ENCODE measurements around the gene PRKG2. TPM values are rescaled to one million over a fixed set of nuclear protein-coding genes. Genes with fewer than 3 reads are reported as not detected.

The PRKG2 gene
- polyA plus RNA-seq, 1 of the 3 experiments (the other 2 are of a cell fraction) = not detected

DNA sequence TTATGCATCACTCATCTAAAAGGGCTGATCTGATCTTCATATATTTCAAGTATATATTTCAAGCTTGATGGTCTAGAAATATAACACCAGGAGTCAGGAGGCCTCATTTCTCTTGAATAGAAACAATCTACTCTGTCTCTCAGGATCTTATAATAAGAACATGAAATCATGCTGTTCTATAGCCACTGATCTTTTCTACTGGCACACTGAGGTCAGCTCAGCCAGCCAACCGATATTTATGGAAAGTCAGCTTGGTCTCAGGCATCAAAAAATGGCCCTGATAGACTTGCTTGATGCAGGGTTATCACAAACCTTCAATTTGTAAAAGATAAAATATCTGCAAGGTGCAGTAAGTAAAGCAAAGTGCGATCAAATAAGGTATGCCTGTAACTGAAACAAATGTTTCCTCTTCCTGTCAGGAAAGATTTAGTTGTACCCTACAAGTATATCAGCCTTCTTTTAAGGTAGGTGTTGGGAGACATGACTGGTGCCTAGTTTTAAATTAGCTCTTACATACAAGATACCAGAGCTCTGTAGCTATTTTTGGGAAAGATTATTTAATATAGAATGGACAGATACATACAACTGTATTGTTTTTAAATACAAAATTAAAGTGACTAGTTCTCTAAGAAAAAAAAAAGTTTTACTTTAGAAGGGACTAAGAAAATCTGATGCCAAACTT is 121.2 kb downstream of the PRKG2 start (continued):
- TF ChIP-seq FOXJ3 (CRISPR knock-in tag; IDR thresholded peaks at IDR 0.05) (no peak), RXRA (IDR thresholded peaks at IDR 0.05; ENCODE audit: borderline replicate concordance, low read depth) (no peak)

DNA sequence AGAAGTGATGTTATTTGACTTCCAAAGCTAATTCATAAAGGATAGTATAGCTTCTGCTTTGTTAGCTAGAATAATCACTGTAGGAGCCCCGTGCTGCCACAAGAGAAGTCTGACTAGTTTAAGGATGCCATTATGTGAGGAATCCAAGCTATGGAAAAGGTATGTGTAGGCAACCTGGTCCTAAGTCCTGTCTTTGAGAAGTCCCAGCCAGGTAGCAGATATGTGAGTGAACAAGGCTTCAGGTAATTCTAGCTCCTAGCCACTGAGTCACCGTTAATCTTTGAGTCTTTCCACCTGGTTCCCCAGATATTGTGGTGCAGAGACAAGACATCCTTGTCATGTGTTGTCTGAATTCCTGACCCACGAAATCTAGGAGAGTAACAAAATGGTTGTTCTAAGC is 129.0 kb downstream of the PRKG2 start:
- 11% methylated on average over 3 of the region's 3 CpGs for WGBS (ENCODE audit: low lambda C conversion rate)
- Histone ChIP-seq H4K20me1 (ENCODE audit: insufficient read depth) (no peaks in the 10 kb centered on the region), H3K9ac (no peak overlapping the region), H3K27ac (ENCODE audit: low read depth in 2 of 2, low read length in 1 of 2) (no peak overlapping the region), H3K27me3 (ENCODE audit: insufficient read depth) (no peaks in the 10 kb centered on the region), H3K4me2 (no peak overlapping the region), H3K9me2 (no peaks in the 10 kb centered on the region), H3K4me1 (ENCODE audit: control insufficient read depth in 1 of 2, insufficient read depth in 2 of 2, low read depth in 1 of 2, low read length in 1 of 2) (no peaks in the 10 kb centered on the region), H3K9me3 (no peaks in the 10 kb centered on the region), H2AFZ (ENCODE audit: low read depth) (no peak overlapping the region), H3K4me3 (ENCODE audit: low read depth in 2 of 2, low read length in 1 of 2) (no peak overlapping the region), H3K36me3 (replicated peaks in 1 of 2; ENCODE audit: control insufficient read depth in 1 of 2, insufficient read depth in 2 of 2, low read length in 1 of 2) (no peaks in the 10 kb centered on the region), H3K79me2 (ENCODE audit: insufficient read depth) (no peaks in the 10 kb centered on the region), H3F3A (replicated peaks; ENCODE audit: insufficient read depth) (no peaks in the 10 kb centered on the region)
- DNase-seq = no peak
- TF ChIP-seq, protein P1, sequence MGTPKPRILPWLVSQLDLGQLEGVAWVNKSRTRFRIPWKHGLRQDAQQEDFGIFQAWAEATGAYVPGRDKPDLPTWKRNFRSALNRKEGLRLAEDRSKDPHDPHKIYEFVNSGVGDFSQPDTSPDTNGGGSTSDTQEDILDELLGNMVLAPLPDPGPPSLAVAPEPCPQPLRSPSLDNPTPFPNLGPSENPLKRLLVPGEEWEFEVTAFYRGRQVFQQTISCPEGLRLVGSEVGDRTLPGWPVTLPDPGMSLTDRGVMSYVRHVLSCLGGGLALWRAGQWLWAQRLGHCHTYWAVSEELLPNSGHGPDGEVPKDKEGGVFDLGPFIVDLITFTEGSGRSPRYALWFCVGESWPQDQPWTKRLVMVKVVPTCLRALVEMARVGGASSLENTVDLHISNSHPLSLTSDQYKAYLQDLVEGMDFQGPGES (IDR thresholded peaks at IDR 0.05; ENCODE audit: low read depth, low read length) = no peak
- TF ChIP-seq CHD2 (IDR thresholded peaks at IDR 0.05; ENCODE audit: low read length, partially characterized antibody) = no peak
- TF ChIP-seq TCF12 (IDR thresholded peaks at IDR 0.05) = no peak
- TF ChIP-seq TAF1 (IDR thresholded peaks at IDR 0.05; ENCODE audit: borderline replicate concordance, low read depth, low read length) = no peak
- TF ChIP-seq SIN3A (IDR thresholded peaks at IDR 0.05; ENCODE audit: borderline replicate concordance, low read depth, low read length) = no peak
- no peak for TF ChIP-seq NRF1 (IDR thresholded peaks at IDR 0.05; ENCODE audit: low read depth, low read length)
- TF ChIP-seq RAD21 (IDR thresholded peaks at IDR 0.05; ENCODE audit: low read length) = no peak
- TF ChIP-seq, protein P2, sequence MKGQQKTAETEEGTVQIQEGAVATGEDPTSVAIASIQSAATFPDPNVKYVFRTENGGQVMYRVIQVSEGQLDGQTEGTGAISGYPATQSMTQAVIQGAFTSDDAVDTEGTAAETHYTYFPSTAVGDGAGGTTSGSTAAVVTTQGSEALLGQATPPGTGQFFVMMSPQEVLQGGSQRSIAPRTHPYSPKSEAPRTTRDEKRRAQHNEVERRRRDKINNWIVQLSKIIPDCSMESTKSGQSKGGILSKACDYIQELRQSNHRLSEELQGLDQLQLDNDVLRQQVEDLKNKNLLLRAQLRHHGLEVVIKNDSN (IDR thresholded peaks at IDR 0.05; ENCODE audit: borderline replicate concordance, low read depth) = no peak
- no peak for TF ChIP-seq PBX3 (IDR thresholded peaks at IDR 0.05)
- no peak for TF ChIP-seq FOXJ3 (CRISPR knock-in tag; IDR thresholded peaks at IDR 0.05)
- TF ChIP-seq GATA2 (CRISPR knock-in tag; IDR thresholded peaks at IDR 0.05) = no peak
- no peak for TF ChIP-seq ZBTB33 (IDR thresholded peaks at IDR 0.05; ENCODE audit: borderline replicate concordance, low read depth)
- TF ChIP-seq POLR2AphosphoS5 (IDR thresholded peaks at IDR 0.05; ENCODE audit: low read depth, low read length) = no peak
- no peak for TF ChIP-seq TEAD4 (IDR thresholded peaks at IDR 0.05; ENCODE audit: borderline replicate concordance, insufficient read depth)
- TF ChIP-seq YY1 (IDR thresholded peaks at IDR 0.05; ENCODE audit: low read depth) = no peak
- no peak for TF ChIP-seq GABPA (IDR thresholded peaks at IDR 0.05; ENCODE audit: low read depth)
- no peak for TF ChIP-seq EP300 (IDR thresholded peaks at IDR 0.05; ENCODE audit: borderline replicate concordance in 1 of 2, low read depth in 1 of 2, low read length in 1 of 2)
- TF ChIP-seq NFIC (IDR thresholded peaks at IDR 0.05; ENCODE audit: borderline replicate concordance) = no peak
- TF ChIP-seq RCOR1 (IDR thresholded peaks at IDR 0.05; ENCODE audit: low read length) = no peak
- TF ChIP-seq, protein P3, sequence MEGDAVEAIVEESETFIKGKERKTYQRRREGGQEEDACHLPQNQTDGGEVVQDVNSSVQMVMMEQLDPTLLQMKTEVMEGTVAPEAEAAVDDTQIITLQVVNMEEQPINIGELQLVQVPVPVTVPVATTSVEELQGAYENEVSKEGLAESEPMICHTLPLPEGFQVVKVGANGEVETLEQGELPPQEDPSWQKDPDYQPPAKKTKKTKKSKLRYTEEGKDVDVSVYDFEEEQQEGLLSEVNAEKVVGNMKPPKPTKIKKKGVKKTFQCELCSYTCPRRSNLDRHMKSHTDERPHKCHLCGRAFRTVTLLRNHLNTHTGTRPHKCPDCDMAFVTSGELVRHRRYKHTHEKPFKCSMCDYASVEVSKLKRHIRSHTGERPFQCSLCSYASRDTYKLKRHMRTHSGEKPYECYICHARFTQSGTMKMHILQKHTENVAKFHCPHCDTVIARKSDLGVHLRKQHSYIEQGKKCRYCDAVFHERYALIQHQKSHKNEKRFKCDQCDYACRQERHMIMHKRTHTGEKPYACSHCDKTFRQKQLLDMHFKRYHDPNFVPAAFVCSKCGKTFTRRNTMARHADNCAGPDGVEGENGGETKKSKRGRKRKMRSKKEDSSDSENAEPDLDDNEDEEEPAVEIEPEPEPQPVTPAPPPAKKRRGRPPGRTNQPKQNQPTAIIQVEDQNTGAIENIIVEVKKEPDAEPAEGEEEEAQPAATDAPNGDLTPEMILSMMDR (IDR thresholded peaks at IDR 0.05) = no peak
- CTCF ChIA-PET = interaction anchor here (1.6 to 3.8 kb wide), 2 partner anchors 16 to 46 kb away, joined by 3 to 19 read pairs; no protein-coding TSS in a partner anchor
- POLR2A ChIA-PET = no interaction called here
